Neural progenitor cell (in vitro differentiated cells): ENCODE results near the gene CCDC7.

Experiments
- EZH2 ChIP-seq: fragments of 200-600 bp; sonication (generic); IDR thresholded peaks from 2 replicates; pipeline ENCODE4 v1.6.1; 2017; ENCODE audit warnings: antibody characterized with exemption, mild to moderate bottlenecking, moderate library complexity
- EZH2phosphoT487 ChIP-seq: fragments of 200-600 bp; sonication (generic); IDR thresholded peaks from 2 replicates; pipeline ENCODE4 v1.6.1; 2017; ENCODE audit warnings: antibody characterized with exemption
- TF ChIP-seq, protein P1 (sequence below): fragments of 200-600 bp; sonication (generic); IDR thresholded peaks from 2 replicates; pipeline ENCODE4 v1.5.1; 2017; ENCODE audit warnings: antibody characterized with exemption, mild to moderate bottlenecking

DNA sequence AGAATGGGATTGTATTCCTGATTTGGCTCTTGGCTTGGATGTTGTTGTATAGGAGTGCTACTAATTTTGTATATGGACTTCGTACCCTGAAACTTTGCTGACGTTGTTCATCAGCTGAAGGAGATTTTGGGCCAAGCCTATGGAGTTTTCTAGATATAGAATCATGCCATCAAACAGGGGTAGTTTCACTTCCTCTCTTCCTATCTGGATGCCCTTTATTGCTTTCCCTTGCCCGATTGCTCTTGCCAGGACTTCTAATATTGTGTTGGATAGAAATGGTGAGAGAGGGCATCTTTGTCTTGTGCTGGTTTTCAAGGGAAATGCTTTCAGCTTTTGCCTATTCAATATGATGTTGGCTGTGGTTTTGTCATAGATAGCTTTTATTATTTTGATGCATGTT is 92.3 kb downstream of the CCDC7 start:
- TF ChIP-seq, protein P1, sequence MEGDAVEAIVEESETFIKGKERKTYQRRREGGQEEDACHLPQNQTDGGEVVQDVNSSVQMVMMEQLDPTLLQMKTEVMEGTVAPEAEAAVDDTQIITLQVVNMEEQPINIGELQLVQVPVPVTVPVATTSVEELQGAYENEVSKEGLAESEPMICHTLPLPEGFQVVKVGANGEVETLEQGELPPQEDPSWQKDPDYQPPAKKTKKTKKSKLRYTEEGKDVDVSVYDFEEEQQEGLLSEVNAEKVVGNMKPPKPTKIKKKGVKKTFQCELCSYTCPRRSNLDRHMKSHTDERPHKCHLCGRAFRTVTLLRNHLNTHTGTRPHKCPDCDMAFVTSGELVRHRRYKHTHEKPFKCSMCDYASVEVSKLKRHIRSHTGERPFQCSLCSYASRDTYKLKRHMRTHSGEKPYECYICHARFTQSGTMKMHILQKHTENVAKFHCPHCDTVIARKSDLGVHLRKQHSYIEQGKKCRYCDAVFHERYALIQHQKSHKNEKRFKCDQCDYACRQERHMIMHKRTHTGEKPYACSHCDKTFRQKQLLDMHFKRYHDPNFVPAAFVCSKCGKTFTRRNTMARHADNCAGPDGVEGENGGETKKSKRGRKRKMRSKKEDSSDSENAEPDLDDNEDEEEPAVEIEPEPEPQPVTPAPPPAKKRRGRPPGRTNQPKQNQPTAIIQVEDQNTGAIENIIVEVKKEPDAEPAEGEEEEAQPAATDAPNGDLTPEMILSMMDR: no peak
- no peak for TF ChIP-seq EZH2
- no peak for TF ChIP-seq EZH2phosphoT487
